SK-N-SH (cell line): ENCODE data around the gene SERPINE2.

ENCODE experiments used
- EP300 ChIP-seq, 2 experiments: IDR thresholded peaks; 2 replicates each; pipeline versions ENCODE4 v1.4.0 to v1.6.1; 2012; ENCODE audit warnings: borderline replicate concordance in 1 of 2, low read depth in 1 of 2, low read length in 1 of 2
- FOXM1 ChIP-seq: IDR thresholded peaks from 2 replicates; pipeline ENCODE4 v1.4.0; 2012; ENCODE audit warnings: low read depth, mild to moderate bottlenecking
- MAX ChIP-seq: IDR thresholded peaks from 2 replicates; pipeline ENCODE4 v1.4.0; 2012; ENCODE audit warnings: low read depth
- NFIC ChIP-seq: IDR thresholded peaks from 2 replicates; pipeline ENCODE4 v1.4.0; 2012; ENCODE audit warnings: borderline replicate concordance
- POLR2AphosphoS5 ChIP-seq: IDR thresholded peaks from 2 replicates; pipeline ENCODE4 v1.6.1; 2012; ENCODE audit warnings: low read depth, low read length
- TEAD4 ChIP-seq: IDR thresholded peaks from 2 replicates; pipeline ENCODE4 v1.4.0; 2012; ENCODE audit warnings: mild to moderate bottlenecking, borderline replicate concordance; ENCODE audit not compliant: insufficient read depth
- TF ChIP-seq, protein P1 (sequence below): fragments of 200-600 bp; sonication (generic); IDR thresholded peaks from 2 replicates; pipeline ENCODE4 v1.6.1; 2017; ENCODE audit warnings: antibody characterized with exemption, mild to moderate bottlenecking, moderate library complexity

GRCh38 chr2:223934870-223935269 is 104.2 kb downstream of the SERPINE2 start:
- TF ChIP-seq, protein P1, sequence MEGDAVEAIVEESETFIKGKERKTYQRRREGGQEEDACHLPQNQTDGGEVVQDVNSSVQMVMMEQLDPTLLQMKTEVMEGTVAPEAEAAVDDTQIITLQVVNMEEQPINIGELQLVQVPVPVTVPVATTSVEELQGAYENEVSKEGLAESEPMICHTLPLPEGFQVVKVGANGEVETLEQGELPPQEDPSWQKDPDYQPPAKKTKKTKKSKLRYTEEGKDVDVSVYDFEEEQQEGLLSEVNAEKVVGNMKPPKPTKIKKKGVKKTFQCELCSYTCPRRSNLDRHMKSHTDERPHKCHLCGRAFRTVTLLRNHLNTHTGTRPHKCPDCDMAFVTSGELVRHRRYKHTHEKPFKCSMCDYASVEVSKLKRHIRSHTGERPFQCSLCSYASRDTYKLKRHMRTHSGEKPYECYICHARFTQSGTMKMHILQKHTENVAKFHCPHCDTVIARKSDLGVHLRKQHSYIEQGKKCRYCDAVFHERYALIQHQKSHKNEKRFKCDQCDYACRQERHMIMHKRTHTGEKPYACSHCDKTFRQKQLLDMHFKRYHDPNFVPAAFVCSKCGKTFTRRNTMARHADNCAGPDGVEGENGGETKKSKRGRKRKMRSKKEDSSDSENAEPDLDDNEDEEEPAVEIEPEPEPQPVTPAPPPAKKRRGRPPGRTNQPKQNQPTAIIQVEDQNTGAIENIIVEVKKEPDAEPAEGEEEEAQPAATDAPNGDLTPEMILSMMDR: no peak
- TF ChIP-seq MAX: no peak
- no peak for TF ChIP-seq EP300 (IDR thresholded peaks at IDR 0.05; ENCODE audit: borderline replicate concordance in 1 of 2, low read depth in 1 of 2, low read length in 1 of 2)
- TF ChIP-seq FOXM1: no peak
- TF ChIP-seq TEAD4: no peak
- TF ChIP-seq POLR2AphosphoS5: no peak
- no peak for TF ChIP-seq NFIC
